Memory B cell (primary cell): ENCODE results near the gene SERP1.

Experiments used
- ATAC-seq: fragments of 150-1000 bp; cut with Tn5 transposase; 2 replicates; pipeline ENCODE4 v1.10.0; 2021; ENCODE audit warnings: low read depth, mild to moderate bottlenecking, moderate library complexity
- DNase-seq, 2 donors: peaks; one replicate each; pipeline ENCODE4 v3.0.0; 2022; ENCODE audit warnings: low spot score in 2 of 2
- H3K27ac Mint-ChIP-seq: one replicate; pipeline ENCODE4 v1.8.0; 2022; ENCODE audit warnings: mild to moderate bottlenecking, moderate library complexity, mixed read lengths
- H3K27me3 Mint-ChIP-seq: one replicate; pipeline ENCODE4 v1.8.0; 2022; ENCODE audit warnings: mixed read lengths
- H3K36me3 Mint-ChIP-seq: one replicate; pipeline ENCODE4 v1.8.0; 2022; ENCODE audit warnings: mild to moderate bottlenecking, mixed read lengths
- H3K4me1 Mint-ChIP-seq: one replicate; pipeline ENCODE4 v1.8.0; 2022; ENCODE audit warnings: mixed read lengths
- H3K4me3 Mint-ChIP-seq: one replicate; pipeline ENCODE4 v1.8.0; 2022; ENCODE audit warnings: mild to moderate bottlenecking, moderate library complexity, mixed read lengths
- H3K9me3 Mint-ChIP-seq: one replicate; pipeline ENCODE4 v1.8.0; 2022; ENCODE audit warnings: mixed read lengths

SERP1 gene

GRCh38 chr3:150547045-150547741, 897 bp upstream of the SERP1 start:
- Mint-ChIP-seq H3K36me3 (peaks cover 9% of the 10 kb centered on the region), H3K27me3 (no peaks in the 10 kb centered on the region), H3K9me3 (no peaks in the 10 kb centered on the region), H3K4me3 (peak overlapping the region; percentile 96), H3K4me1 (peaks cover 19% of the 10 kb centered on the region), H3K27ac (peak overlapping the region; percentile 99)
- DNase-seq = no peak
- ATAC-seq = no peak

- peak in 1 of 2 donors; percentile 6 for DNase-seq
Measured at GRCh38 chr3:150545419-150546225, 674 bp downstream of the SERP1 start.

GRCh38 chr3:150544726-150545125, 1.6 kb downstream of the SERP1 start:
- peak overlapping the region; percentile 99 for H3K27ac Mint-ChIP-seq
- peak overlapping the region; percentile 24 for H3K4me3 Mint-ChIP-seq
- ATAC-seq (no peak), DNase-seq (no peak)
- H3K36me3 Mint-ChIP-seq = peaks cover 6% of the 10 kb centered on the region
- H3K27me3 Mint-ChIP-seq = no peaks in the 10 kb centered on the region
- peaks cover 15% of the 10 kb centered on the region for H3K4me1 Mint-ChIP-seq
- H3K9me3 Mint-ChIP-seq = no peaks in the 10 kb centered on the region

More at GRCh38 chr3:150545419-150546225, 674 bp downstream of the SERP1 start:
- peak; percentile 12 for ATAC-seq
- Mint-ChIP-seq H3K27me3 (no peaks in the 10 kb centered on the region), H3K4me1 (peaks cover 15% of the 10 kb centered on the region), H3K36me3 (peaks cover 6% of the 10 kb centered on the region), H3K27ac (peak overlapping the region; percentile 99), H3K9me3 (no peaks in the 10 kb centered on the region), H3K4me3 (peak overlapping the region; percentile 96)

- Mint-ChIP-seq H3K27ac (no peak overlapping the region), H3K36me3 (peaks cover 6% of the 10 kb centered on the region), H3K27me3 (no peaks in the 10 kb centered on the region), H3K9me3 (no peaks in the 10 kb centered on the region), H3K4me3 (peak overlapping the region; percentile 9), H3K4me1 (peaks cover 15% of the 10 kb centered on the region)
- no peak for DNase-seq
- ATAC-seq = no peak
Measured at GRCh38 chr3:150544041-150544440, 2.3 kb downstream of the SERP1 start.

GRCh38 chr3:150543531-150543930, 2.8 kb downstream of the SERP1 start:
- Mint-ChIP-seq H3K27me3 (no peaks in the 10 kb centered on the region), H3K27ac (peak overlapping the region; percentile 81), H3K36me3 (peaks cover 6% of the 10 kb centered on the region), H3K4me1 (peaks cover 15% of the 10 kb centered on the region), H3K4me3 (no peak overlapping the region), H3K9me3 (no peaks in the 10 kb centered on the region)
- DNase-seq = no peak
- ATAC-seq = no peak

- no peak overlapping the region for H3K4me3 Mint-ChIP-seq
- ATAC-seq = no peak
- no peaks in the 10 kb centered on the region for H3K9me3 Mint-ChIP-seq
- peaks cover 15% of the 10 kb centered on the region for H3K4me1 Mint-ChIP-seq
- H3K36me3 Mint-ChIP-seq = peaks cover 6% of the 10 kb centered on the region
- H3K27me3 Mint-ChIP-seq = no peaks in the 10 kb centered on the region
- peak overlapping the region; percentile 81 for H3K27ac Mint-ChIP-seq
- no peak for DNase-seq
Measured at GRCh38 chr3:150543128-150543527, 3.2 kb downstream of the SERP1 start.

- ATAC-seq (no peak), DNase-seq (no peak)
- H3K27me3 Mint-ChIP-seq = no peaks in the 10 kb centered on the region
- H3K4me1 Mint-ChIP-seq = peaks cover 5% of the 10 kb centered on the region
- H3K4me3 Mint-ChIP-seq = no peak overlapping the region
- H3K36me3 Mint-ChIP-seq = peaks cover 6% of the 10 kb centered on the region
- no peaks in the 10 kb centered on the region for H3K9me3 Mint-ChIP-seq
- peak overlapping the region; percentile 65 for H3K27ac Mint-ChIP-seq
Measured at GRCh38 chr3:150540991-150541390, 5.3 kb downstream of the SERP1 start.

- Mint-ChIP-seq H3K9me3 (no peaks in the 10 kb centered on the region), H3K4me3 (no peak overlapping the region), H3K4me1 (peaks cover 3% of the 10 kb centered on the region), H3K27me3 (no peaks in the 10 kb centered on the region), H3K27ac (no peak overlapping the region), H3K36me3 (peaks cover 6% of the 10 kb centered on the region)
- no peak for DNase-seq
- ATAC-seq = no peak
Measured at GRCh38 chr3:150540297-150540696, 6.0 kb downstream of the SERP1 start.

- H3K27me3 Mint-ChIP-seq = no peaks in the 10 kb centered on the region
- H3K4me3 Mint-ChIP-seq = no peak overlapping the region
- H3K9me3 Mint-ChIP-seq = no peaks in the 10 kb centered on the region
- H3K36me3 Mint-ChIP-seq = peaks cover 3% of the 10 kb centered on the region
- no peak for DNase-seq
- no peaks in the 10 kb centered on the region for H3K4me1 Mint-ChIP-seq
- ATAC-seq = no peak
- no peak overlapping the region for H3K27ac Mint-ChIP-seq
Measured at GRCh38 chr3:150538324-150539208, 7.7 kb downstream of the SERP1 start.

GRCh38 chr3:150535204-150535603, 11.1 kb downstream of the SERP1 start:
- Mint-ChIP-seq H3K27me3 (no peaks in the 10 kb centered on the region), H3K4me3 (no peak overlapping the region), H3K4me1 (no peaks in the 10 kb centered on the region), H3K36me3 (no peaks in the 10 kb centered on the region), H3K27ac (no peak overlapping the region), H3K9me3 (no peaks in the 10 kb centered on the region)
- no peak for DNase-seq
- ATAC-seq = no peak

GRCh38 chr3:150531775-150532174, 14.5 kb downstream of the SERP1 start:
- no peaks in the 10 kb centered on the region for H3K9me3 Mint-ChIP-seq
- H3K27me3 Mint-ChIP-seq = no peaks in the 10 kb centered on the region
- no peaks in the 10 kb centered on the region for H3K36me3 Mint-ChIP-seq
- DNase-seq (no peak), ATAC-seq (no peak)
- H3K27ac Mint-ChIP-seq = no peak overlapping the region
- H3K4me1 Mint-ChIP-seq = no peaks in the 10 kb centered on the region
- no peak overlapping the region for H3K4me3 Mint-ChIP-seq

GRCh38 chr3:150528354-150528797, 17.9 kb downstream of the SERP1 start:
- Mint-ChIP-seq H3K4me3 (no peak overlapping the region), H3K27me3 (peaks cover 2% of the 10 kb centered on the region), H3K4me1 (no peaks in the 10 kb centered on the region), H3K9me3 (no peaks in the 10 kb centered on the region), H3K36me3 (no peaks in the 10 kb centered on the region), H3K27ac (no peak overlapping the region)
- ATAC-seq (peak; percentile 59), DNase-seq (peak in 1 of 2 donors; percentile 14)

GRCh38 chr3:150527464-150528255, 18.6 kb downstream of the SERP1 start:
- no peaks in the 10 kb centered on the region for H3K4me1 Mint-ChIP-seq
- no peak overlapping the region for H3K4me3 Mint-ChIP-seq
- no peaks in the 10 kb centered on the region for H3K36me3 Mint-ChIP-seq
- DNase-seq (no peak), ATAC-seq (no peak)
- H3K27me3 Mint-ChIP-seq = peaks cover 3% of the 10 kb centered on the region
- no peak overlapping the region for H3K27ac Mint-ChIP-seq
- no peaks in the 10 kb centered on the region for H3K9me3 Mint-ChIP-seq
